ENCODE measurements around the gene RAB21.

DNA sequence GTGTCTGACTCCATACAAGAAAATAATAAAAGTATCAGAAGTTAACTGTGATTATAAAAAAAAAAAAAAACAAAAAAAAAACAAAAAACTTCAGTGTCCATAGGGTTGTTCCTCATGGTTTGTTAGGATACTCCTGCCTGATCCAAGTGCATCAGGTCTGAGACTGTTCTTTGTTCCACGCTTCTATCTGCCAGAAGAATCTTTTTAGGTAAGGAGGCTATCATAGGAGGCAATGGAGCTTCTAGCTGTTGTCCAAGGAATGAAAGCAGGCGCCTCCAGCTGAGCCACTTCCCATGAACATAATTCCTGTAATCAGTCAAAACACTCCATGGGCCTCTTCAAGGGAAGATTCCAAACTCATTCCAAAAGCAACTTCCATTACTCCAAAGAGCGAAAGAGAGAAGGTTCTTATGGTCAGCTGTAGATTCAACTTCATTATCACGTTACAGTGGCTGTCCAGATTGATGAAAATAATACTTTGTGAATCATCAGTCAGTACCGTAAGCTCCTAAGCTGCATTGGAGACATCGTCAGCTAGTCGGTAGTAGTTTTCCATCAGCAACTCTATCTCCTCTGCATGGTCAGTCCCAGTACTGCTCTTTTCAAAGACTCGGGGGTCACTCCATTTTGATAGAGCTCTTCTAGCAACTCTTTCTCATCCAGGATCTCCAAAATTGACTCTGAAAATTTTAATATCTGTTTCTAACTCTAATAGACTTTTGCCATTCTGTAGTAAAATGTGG lies 94.6 kb downstream of the RAB21 start:
- TF ChIP-seq POLR2A (IDR thresholded peaks at IDR 0.05; ENCODE audit: low read depth, low read length): no peak
- no peak for TF ChIP-seq POLR2AphosphoS5 (IDR thresholded peaks at IDR 0.05; ENCODE audit: low read depth, low read length)
- TF ChIP-seq PAX5 (IDR thresholded peaks at IDR 0.05; ENCODE audit: insufficient read depth, low read length, severe bottlenecking): no peak
